ENCODE results near the gene ORAI3. TPM values are rescaled to one million over a fixed set of nuclear protein-coding genes. Genes with fewer than 3 reads are reported as not detected.

ORAI3 gene
- total RNA-seq, 2 donors from 2014 or later, result 19.0 to 35.7 TPM

DNA sequence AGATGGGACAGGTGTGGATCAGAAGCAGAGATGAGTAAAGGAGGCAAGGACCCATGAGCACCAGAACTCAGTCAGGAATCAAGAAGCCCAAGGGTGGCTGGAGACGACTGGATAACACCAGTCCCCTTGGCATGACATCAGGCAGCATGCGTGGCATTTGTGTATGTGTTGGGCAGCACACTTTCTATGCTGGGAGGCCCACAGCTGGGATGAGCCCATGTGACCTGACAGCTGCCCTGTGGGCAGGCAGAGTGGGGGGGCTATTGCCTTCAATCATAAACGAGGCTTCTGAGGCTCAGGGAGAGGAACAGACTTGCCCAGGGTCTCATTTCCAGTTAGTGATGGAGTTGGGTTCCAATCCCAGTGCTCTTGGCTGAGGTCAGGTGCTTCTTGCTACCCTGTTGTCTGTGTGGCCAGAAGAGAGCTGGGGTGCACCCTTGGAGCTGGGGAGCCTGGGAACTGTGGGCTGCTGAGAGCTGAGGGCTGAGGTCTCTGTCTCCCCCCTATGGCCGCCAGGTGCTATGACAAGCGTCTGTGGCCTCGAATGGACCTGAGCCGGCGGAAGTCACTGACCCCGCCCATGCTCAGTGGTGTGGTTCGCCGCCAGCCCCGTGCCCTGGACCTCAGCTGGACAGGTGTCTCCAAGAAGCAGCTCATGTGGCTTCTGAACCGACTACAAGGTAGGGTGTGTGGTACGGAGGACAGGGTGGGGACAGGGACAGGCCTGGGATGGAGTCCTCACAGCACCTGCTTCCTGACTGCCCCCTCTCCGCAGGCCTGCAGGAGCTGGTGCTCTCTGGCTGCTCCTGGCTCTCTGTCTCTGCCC is 7.1 kb upstream of the ORAI3 start:
- Histone ChIP-seq H3K9me3 (no peaks in the 10 kb centered on the region), H3K4me3 (no peak overlapping the region), H3K36me3 (peaks cover 15% of the 10 kb centered on the region), H3K27ac (no peak overlapping the region), H3K27me3 (replicated peaks; ENCODE audit: insufficient read depth) (no peaks in the 10 kb centered on the region), H3K4me1 (ENCODE audit: control insufficient read depth in 1 of 2, low read depth in 2 of 2) (peaks cover 9 to 25% of the 10 kb centered on the region in 2 donors)
- TF ChIP-seq, protein P1, sequence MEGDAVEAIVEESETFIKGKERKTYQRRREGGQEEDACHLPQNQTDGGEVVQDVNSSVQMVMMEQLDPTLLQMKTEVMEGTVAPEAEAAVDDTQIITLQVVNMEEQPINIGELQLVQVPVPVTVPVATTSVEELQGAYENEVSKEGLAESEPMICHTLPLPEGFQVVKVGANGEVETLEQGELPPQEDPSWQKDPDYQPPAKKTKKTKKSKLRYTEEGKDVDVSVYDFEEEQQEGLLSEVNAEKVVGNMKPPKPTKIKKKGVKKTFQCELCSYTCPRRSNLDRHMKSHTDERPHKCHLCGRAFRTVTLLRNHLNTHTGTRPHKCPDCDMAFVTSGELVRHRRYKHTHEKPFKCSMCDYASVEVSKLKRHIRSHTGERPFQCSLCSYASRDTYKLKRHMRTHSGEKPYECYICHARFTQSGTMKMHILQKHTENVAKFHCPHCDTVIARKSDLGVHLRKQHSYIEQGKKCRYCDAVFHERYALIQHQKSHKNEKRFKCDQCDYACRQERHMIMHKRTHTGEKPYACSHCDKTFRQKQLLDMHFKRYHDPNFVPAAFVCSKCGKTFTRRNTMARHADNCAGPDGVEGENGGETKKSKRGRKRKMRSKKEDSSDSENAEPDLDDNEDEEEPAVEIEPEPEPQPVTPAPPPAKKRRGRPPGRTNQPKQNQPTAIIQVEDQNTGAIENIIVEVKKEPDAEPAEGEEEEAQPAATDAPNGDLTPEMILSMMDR (IDR thresholded peaks at IDR 0.05), result peak; percentile 85
- DNase-seq (ENCODE audit: low spot score) (no peak), ATAC-seq (ENCODE audit: insufficient number of reproducible peaks, low FRiP score, low read depth) (peak; percentile 31)

DNA sequence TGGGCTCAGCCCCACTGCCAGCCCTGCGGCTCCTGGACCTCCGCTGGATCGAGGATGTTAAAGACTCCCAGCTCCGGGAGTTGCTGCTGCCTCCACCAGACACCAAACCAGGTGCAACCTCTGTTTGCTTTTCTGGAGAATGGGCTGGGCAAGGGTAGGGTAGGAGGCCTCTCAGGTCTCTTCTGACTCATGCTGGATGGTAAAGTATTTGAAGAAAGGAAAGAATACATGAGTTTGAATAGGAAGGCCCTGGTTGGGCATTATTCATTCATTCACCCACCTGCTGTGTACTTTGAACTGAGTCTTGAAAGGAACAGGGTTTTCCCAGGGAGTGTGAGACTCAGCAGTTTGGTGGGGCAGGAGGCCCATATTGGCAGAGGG is 6.5 kb upstream of the ORAI3 start:
- Histone ChIP-seq H3K36me3 (peaks cover 15% of the 10 kb centered on the region), H3K27me3 (replicated peaks; ENCODE audit: insufficient read depth) (no peaks in the 10 kb centered on the region), H3K9me3 (no peaks in the 10 kb centered on the region), H3K4me3 (no peak overlapping the region), H3K4me1 (ENCODE audit: control insufficient read depth in 1 of 2, low read depth in 2 of 2) (peaks cover 9 to 22% of the 10 kb centered on the region in 2 donors), H3K27ac (no peak overlapping the region)
- DNase-seq (ENCODE audit: low spot score) (no peak), ATAC-seq (ENCODE audit: insufficient number of reproducible peaks, low FRiP score, low read depth) (no peak)
- TF ChIP-seq, protein P1 (IDR thresholded peaks at IDR 0.05), result no peak

DNA sequence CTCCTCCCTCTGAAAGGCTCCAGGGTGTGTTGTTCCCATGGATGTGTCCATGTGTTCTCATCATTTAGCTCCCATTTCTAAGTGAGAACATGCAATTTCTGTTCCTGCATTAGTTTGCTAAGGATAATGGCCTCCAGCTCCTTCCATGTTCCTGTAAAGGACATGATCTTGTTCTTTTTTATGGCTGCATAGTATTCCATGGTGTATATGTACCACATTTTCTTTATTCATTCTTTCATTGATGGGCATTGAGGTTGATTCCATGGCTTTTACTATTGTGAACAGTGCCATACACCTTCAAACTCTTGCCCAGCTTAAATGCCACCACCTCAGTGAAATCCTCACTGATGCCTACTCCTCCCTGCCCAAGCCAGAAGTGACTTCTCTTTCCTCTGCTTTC is 4.5 kb upstream of the ORAI3 start:
- TF ChIP-seq, protein P1 (IDR thresholded peaks at IDR 0.05), result no peak
- Histone ChIP-seq H3K4me1 (ENCODE audit: control insufficient read depth in 1 of 2, low read depth in 2 of 2) (peaks cover 6 to 12% of the 10 kb centered on the region in 2 donors), H3K36me3 (peaks cover 15% of the 10 kb centered on the region), H3K4me3 (no peak overlapping the region), H3K27ac (no peak overlapping the region), H3K9me3 (no peaks in the 10 kb centered on the region), H3K27me3 (replicated peaks; ENCODE audit: insufficient read depth) (no peaks in the 10 kb centered on the region)
- DNase-seq (ENCODE audit: low spot score) (no peak), ATAC-seq (ENCODE audit: insufficient number of reproducible peaks, low FRiP score, low read depth) (no peak)

DNA sequence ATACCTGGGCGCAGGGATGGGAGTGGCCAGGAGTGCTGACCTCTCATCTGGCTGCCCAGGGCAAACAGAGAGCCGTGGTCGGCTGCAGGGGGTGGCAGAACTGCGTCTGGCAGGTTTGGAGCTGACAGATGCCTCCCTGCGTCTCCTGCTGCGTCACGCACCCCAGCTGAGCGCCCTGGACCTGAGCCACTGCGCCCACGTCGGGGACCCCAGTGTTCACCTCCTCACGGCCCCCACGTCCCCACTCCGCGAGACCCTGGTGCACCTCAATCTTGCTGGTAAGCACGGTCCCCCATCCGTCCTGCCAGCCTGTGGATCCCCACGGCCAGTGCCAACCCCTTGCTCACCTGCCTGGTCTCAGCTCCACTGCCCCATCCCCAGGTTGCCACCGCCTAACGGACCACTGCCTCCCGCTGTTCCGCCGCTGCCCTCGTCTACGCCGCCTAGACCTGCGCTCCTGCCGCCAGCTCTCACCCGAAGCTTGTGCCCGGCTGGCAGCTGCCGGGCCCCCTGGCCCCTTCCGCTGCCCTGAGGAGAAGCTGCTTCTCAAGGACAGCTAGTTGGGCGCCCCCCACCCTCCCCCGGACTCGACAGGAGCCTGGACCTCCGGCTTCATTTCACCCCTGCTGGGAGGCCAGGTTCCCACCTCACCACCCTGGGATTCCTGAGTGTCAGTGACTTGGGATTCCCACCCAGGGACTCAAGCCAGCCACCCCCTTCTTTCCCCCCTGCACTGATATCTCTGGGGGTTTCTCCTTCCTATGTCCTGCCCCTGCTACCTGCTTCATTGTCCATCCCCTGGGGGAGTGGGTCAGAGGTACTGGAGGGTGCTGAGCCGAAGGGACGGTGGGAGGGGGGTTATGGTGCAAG is 2.0 kb upstream of the ORAI3 start:
- Histone ChIP-seq H3K36me3 (peaks cover 15% of the 10 kb centered on the region), H3K4me3 (no peak overlapping the region), H3K9me3 (no peaks in the 10 kb centered on the region), H3K27me3 (replicated peaks; ENCODE audit: insufficient read depth) (no peaks in the 10 kb centered on the region), H3K27ac (no peak overlapping the region), H3K4me1 (ENCODE audit: control insufficient read depth in 1 of 2, low read depth in 2 of 2) (peaks cover 24 to 31% of the 10 kb centered on the region in 2 donors)
- DNase-seq (ENCODE audit: low spot score), result no peak
- TF ChIP-seq, protein P1 (IDR thresholded peaks at IDR 0.05), result no peak
- no peak for ATAC-seq (ENCODE audit: insufficient number of reproducible peaks, low FRiP score, low read depth)

DNA sequence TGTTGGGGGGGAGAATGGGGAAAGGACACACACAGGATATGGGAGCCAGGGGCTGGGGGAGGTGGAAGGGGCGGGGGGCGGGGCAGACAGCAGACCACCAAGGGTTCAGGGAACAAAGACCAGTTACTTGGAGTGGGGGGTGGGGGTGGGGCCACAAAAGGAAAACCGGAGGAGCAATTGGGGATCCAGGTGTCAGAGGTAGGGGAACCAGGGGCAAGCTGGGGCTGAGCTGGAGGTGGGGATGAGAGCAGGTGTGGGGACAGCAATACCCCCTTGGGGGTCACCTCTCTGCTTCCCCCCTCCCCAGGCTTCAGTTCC is 1.4 kb upstream of the ORAI3 start:
- TF ChIP-seq, protein P1 (IDR thresholded peaks at IDR 0.05), result no peak
- no peak for DNase-seq (ENCODE audit: low spot score)
- Histone ChIP-seq H3K9me3 (no peaks in the 10 kb centered on the region), H3K4me1 (ENCODE audit: control insufficient read depth in 1 of 2, low read depth in 2 of 2) (peaks cover 25 to 32% of the 10 kb centered on the region in 2 donors), H3K27ac (peak overlapping the region; percentile 50 to 97), H3K27me3 (replicated peaks; ENCODE audit: insufficient read depth) (no peaks in the 10 kb centered on the region), H3K36me3 (peaks cover 13% of the 10 kb centered on the region), H3K4me3 (peak overlapping the region; percentile 100)
- ATAC-seq (ENCODE audit: insufficient number of reproducible peaks, low FRiP score, low read depth), result no peak
